Lung (tissue), 12 donors: ENCODE data around the gene CDK5RAP2. TPM values are rescaled to one million over a fixed set of nuclear protein-coding genes. Genes with fewer than 3 reads are reported as not detected.
A peak's percentile ranks its signal among the peaks of the same experiment; 100 is the strongest.

ENCODE experiments used
- ATAC-seq: fragments of 200-7000 bp; cut with Tn5 transposase; one replicate; pipeline ENCODE4 v1.9.1; 2020; ENCODE audit warnings: moderate number of reproducible peaks; ENCODE audit not compliant: insufficient read depth, low FRiP score
- DNase-seq, 3 donors: peaks; one replicate each; pipeline ENCODE4 v3.0.0-alpha.2; 2013 to 2017
- H3K27ac ChIP-seq, 2 donors: one replicate each; pipeline ENCODE4 v1.5.1; 2013; ENCODE audit warnings: mild to moderate bottlenecking in 2 of 2, moderate library complexity in 2 of 2, control low read depth in 1 of 2, inconsistent platforms in 1 of 2, low read depth in 1 of 2, low read length in 1 of 2
- H3K27me3 ChIP-seq, 3 donors: one replicate each; pipeline ENCODE4 v1.5.1; 2013; ENCODE audit warnings: low read length in 2 of 3; ENCODE audit not compliant: control insufficient read depth in 3 of 3, insufficient read depth in 3 of 3
- H3K36me3 ChIP-seq, 4 donors: one replicate each; pipeline ENCODE4 v1.5.1; 2013; ENCODE audit warnings: low read length in 4 of 4, mild to moderate bottlenecking in 1 of 4, moderate library complexity in 1 of 4; ENCODE audit not compliant: control insufficient read depth in 4 of 4, insufficient read depth in 4 of 4
- H3K4me1 ChIP-seq, 5 donors: one replicate each; pipeline ENCODE4 v1.5.1; 2013; ENCODE audit warnings: low read length in 5 of 5, mild to moderate bottlenecking in 2 of 5, moderate library complexity in 1 of 5; ENCODE audit not compliant: control insufficient read depth in 5 of 5, insufficient read depth in 5 of 5
- H3K4me3 ChIP-seq: one replicate; pipeline ENCODE4 v1.5.1; 2013; ENCODE audit warnings: mild to moderate bottlenecking, control low read depth, moderate library complexity
- H3K9ac ChIP-seq, 2 donors: one replicate each; pipeline ENCODE4 v1.5.1; 2013; ENCODE audit warnings: low read length in 2 of 2, control low read depth in 1 of 2; ENCODE audit not compliant: insufficient read depth in 1 of 2
- H3K9me3 ChIP-seq, 4 donors: one replicate each; pipeline ENCODE4 v1.5.1; 2013; ENCODE audit warnings: low read length in 3 of 4, mild to moderate bottlenecking in 1 of 4, moderate library complexity in 1 of 4; ENCODE audit not compliant: control insufficient read depth in 4 of 4, insufficient read depth in 3 of 4
- WGBS, 2 donors: extraction: QIAGEN DNeasy Blood & Tissue Kit; methylation state at CpG; one replicate each; pipeline ENCODE4 v1.1.7; 2013; 5-methylcytosine and 5-hydroxymethylcytosine counted together
- polyA plus RNA-seq, 2 donors: library from polyadenylated mRNA; stranded (reverse); fragments of 200-250 nt; gene quantifications; one replicate each; pipeline ENCODE4 v1.2.1, GENCODE V29; 2013
- total RNA-seq, 2 donors: library from RNA; depleted of rRNA in 1 of 2; stranded (reverse); fragments of >200 nt in 1 of 2; gene quantifications; one replicate each; pipeline ENCODE4 v1.2.1, GENCODE V29; 2014 to 2021
- TF ChIP-seq, protein P1 (sequence below): IDR thresholded peaks from 2 replicates; pipeline ENCODE4 v1.5.1; 2012; ENCODE audit warnings: mild to moderate bottlenecking; ENCODE audit errors: control extremely low read depth, extremely low read depth
- donor health status: control.
- donor health status: control.
- donor health status: Bipolar disorder and iron deficiency.
- donor health status: healthy.
- donor health status: DM: yes; HTN: yes; CAD: no.

CDK5RAP2 gene
- total and polyA plus RNA-seq, 4 donors = 25.6 to 65.7 (median 35.9) TPM

DNA sequence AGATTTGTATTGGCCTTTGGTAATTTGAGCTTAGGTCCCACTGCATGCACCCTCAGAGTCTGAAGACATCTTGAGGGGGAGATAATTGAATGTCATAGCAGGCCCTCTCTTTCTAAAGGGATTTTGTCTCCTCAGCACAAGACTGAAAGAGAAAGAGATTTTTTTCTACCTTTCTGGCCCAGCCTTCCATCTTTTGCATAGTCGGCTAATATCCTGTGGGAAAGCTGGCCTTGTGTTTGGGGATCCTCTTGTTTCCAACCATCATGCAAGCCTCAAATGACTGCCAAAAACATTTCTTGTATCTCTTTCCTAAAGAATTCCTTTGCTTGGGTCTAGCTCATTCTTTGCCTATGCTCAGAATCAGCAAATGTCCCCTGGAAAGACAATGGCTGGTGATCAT, 42.0 kb upstream of the CDK5RAP2 start:
- Histone ChIP-seq H3K9ac (no peak overlapping the region), H3K4me1 (peaks cover 0 to 4% (median 1%) of the 10 kb centered on the region in 5 donors), H3K9me3 (no peaks in the 10 kb centered on the region), H3K27me3 (no peaks in the 10 kb centered on the region), H3K4me3 (no peak overlapping the region), H3K36me3 (peaks cover 0 to 5% (median 0%) of the 10 kb centered on the region in 4 donors), H3K27ac (no peak overlapping the region)
- ATAC-seq (no peak), DNase-seq (no peak)
- TF ChIP-seq, protein P1, sequence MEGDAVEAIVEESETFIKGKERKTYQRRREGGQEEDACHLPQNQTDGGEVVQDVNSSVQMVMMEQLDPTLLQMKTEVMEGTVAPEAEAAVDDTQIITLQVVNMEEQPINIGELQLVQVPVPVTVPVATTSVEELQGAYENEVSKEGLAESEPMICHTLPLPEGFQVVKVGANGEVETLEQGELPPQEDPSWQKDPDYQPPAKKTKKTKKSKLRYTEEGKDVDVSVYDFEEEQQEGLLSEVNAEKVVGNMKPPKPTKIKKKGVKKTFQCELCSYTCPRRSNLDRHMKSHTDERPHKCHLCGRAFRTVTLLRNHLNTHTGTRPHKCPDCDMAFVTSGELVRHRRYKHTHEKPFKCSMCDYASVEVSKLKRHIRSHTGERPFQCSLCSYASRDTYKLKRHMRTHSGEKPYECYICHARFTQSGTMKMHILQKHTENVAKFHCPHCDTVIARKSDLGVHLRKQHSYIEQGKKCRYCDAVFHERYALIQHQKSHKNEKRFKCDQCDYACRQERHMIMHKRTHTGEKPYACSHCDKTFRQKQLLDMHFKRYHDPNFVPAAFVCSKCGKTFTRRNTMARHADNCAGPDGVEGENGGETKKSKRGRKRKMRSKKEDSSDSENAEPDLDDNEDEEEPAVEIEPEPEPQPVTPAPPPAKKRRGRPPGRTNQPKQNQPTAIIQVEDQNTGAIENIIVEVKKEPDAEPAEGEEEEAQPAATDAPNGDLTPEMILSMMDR = no peak
- 93 to 100% methylated on average over 1 of the region's 1 CpG for WGBS, 2 donors

DNA sequence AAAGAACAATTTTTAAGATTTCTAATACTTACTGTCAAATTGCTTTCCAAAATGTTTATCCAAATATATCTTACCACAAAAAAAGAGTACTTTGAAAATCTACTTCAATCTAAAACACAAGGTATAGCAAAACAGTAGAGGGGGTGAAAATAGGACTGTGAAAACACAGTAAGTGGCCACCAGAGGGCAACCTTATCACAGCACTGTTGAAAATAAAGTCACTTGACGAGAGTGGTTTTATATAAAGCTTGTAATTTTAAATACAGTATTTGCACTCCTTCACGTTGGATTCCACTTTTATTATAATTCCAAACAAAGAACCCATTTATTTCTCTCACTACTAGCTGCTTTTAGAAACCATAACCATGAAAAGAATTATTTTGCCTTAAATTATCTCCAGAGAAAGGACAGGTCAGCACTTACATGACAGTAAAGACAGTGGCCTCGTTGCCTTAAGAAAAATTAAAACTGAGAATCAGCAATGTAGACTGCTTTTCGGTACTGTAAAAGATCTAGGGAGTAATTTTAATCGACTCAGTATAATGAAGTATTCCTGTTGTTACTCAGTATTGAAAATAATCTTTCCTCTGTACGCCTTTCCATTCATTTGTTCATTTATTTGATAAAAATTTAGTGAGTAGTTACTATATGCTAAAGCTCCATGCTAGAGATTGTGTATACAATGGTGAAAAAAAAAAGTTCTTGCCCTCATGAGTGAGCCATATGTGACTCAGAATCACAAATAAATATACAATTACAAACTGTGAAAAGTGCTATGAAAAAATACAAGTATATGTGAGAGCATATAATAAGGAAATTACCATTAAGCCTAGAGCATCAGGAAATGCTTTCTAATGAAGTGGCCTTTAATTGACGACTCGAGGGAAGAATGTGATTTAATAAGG, 40.0 kb upstream of the CDK5RAP2 start:
- no peaks in the 10 kb centered on the region for H3K9me3 ChIP-seq
- 47 to 55% methylated on average over 8 of the region's 8 CpGs for WGBS, 2 donors
- H3K27ac ChIP-seq = no peak overlapping the region
- H3K9ac ChIP-seq = no peak overlapping the region
- TF ChIP-seq, protein P1 = peak; percentile 80
- no peak overlapping the region for H3K4me3 ChIP-seq
- H3K27me3 ChIP-seq = no peaks in the 10 kb centered on the region
- H3K36me3 ChIP-seq = peaks cover 0 to 5% (median under 1%) of the 10 kb centered on the region in 4 donors
- DNase-seq = peak; percentile 65 to 85 (median 76)
- ATAC-seq = no peak
- H3K4me1 ChIP-seq = peaks cover 0 to 2% (median 0%) of the 10 kb centered on the region in 5 donors

DNA sequence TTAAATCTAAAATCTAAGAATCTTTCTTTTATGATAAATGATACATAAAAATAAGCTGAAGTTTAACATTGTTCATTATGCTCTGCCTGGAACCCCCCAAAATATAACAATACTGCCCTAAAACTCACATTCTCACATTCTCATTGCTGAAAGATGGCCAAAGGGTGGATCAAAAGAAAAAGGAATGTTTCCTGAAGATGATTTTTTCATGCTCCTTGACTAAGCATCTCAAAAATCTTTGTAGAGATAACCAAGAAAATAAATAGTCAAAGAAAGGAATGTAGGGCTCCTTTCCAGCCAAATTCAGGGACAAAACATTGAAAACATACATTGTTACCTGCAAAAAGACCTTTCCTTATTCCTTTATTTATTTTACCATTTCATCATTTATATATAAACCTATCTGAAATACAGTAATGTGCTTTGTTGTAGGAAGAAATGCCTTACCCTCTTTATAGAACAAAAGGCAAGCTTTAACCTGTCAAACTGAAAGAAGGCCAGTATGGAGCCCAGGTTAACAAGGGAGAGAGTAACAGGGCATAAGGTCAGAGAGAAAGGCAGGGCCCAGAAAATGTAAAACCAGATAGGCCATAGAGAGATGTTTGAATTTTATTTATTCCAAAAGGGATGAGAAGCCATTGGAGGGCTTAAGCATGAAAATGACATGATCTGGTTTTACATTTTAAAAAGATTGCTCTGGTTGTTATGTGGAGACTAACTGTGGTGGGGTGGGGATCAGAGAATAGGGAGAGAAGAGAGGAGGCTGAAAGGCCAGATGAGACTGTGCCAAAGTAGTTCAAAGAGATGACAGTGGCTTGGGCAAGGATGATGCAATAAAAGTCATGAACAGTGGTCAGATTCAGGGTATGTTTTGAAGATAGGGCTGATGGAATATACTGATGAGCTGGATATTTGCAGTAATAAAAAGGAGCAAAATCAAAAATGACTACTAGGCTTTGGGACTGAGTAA, 37.3 kb upstream of the CDK5RAP2 start:
- no peaks in the 10 kb centered on the region for H3K4me1 ChIP-seq
- ATAC-seq = no peak
- peaks cover 0 to 5% (median under 1%) of the 10 kb centered on the region in 4 donors for H3K36me3 ChIP-seq
- no peak for DNase-seq
- TF ChIP-seq, protein P1 = no peak
- peak overlapping the region in 1 of 2 donors; percentile 37 for H3K9ac ChIP-seq
- H3K27me3 ChIP-seq = no peaks in the 10 kb centered on the region
- H3K4me3 ChIP-seq = no peak overlapping the region
- no peak overlapping the region for H3K27ac ChIP-seq
- no peaks in the 10 kb centered on the region for H3K9me3 ChIP-seq
